Iris pigment epithelial cell (primary cell): ENCODE results near the gene ZNF341.

Experiments
- DNase-seq: peaks from one replicate; pipeline ENCODE4 v3.0.0-alpha.2; 2011; ENCODE audit warnings: low read depth

Gene ZNF341

GRCh38 chr20:33825340-33826269, 93.8 kb downstream of the ZNF341 start:
- DNase-seq = no peak

GRCh38 chr20:33826270-33826897, 94.6 kb downstream of the ZNF341 start:
- no peak for DNase-seq

GRCh38 chr20:33827109-33827508, 95.3 kb downstream of the ZNF341 start:
- no peak for DNase-seq

DNA sequence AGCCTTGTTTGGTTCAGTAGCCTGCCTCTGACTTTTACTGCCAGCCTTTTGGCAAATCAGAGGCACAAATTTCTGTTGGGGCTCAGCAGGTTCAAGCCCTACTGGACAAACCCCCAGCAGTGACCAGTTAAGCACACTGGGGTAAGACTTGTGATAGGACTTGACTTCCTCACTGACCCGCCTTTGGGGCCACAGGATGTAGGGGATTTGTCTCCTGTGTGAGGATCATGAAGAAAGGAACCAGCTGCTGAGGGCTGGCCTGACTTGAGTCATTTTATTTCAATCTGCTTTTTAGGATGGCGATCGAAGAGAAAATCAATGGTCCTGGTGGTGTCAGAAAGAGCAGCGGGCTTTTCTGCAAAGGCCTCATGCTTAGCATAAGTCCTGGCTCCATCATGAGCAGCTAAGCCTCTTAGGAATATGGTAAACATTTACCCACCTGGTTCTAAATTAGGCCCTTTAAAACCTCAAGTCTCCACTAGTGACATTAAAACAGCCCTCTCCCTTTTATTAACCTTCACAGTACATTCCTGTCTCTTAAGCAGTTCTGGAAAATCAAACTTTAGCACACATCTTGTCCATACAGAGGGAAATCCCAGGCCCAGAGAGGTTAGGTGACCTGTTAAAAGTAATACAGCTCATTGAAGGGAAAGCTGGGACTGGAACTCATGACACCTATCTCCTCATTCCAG, 96.0 kb downstream of the ZNF341 start:
- peak; percentile 53 for DNase-seq

GRCh38 chr20:33828326-33828844, 96.6 kb downstream of the ZNF341 start:
- no peak for DNase-seq

DNA sequence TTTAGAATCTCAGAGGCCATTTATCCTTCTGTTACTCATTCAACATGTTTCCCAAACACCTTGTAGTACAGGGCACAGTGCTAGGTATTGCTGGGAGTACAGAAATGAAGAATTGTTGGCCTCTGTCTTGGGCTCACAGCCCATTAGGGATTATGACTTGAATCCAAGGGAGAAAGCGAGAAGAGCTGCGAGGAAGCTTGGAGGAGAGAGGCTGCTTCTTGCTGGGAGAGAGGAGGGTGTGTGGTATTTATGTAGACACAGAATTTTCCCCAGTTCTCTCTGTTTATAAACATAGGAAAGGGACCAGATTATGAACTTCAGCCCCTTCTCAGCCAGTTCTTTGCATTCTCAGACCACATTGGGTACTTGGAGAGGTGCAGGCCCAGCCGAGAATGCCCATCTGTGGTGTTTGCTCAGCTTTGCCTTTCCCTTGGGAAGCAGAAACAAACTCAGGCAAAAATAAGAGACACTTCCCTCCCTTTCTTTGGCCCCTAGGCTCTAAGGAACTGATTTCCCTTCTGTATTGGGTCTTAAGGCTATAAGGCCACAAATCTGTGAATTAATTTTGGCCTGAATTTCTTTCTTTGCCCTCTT, 97.3 kb downstream of the ZNF341 start:
- peak; percentile 26 for DNase-seq

DNA sequence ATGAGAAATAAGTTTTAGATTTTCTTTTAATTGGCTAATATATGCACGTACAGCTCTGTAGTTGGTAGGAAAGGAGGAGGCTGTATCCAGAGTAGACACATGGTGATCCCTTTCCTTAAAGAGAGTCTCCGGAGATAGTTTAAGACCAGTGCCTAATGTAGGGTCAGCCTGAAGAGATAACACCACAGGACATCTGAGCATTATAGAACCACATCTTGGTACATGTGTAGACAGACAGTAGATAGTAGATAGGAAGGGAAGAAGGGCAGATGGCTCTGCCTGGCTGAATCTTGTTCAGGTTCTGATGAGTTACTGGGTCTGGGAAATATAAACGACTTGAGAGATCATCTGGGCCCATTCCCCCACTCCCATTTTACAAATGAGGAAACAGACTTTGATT, 97.8 kb downstream of the ZNF341 start:
- no peak for DNase-seq

DNA sequence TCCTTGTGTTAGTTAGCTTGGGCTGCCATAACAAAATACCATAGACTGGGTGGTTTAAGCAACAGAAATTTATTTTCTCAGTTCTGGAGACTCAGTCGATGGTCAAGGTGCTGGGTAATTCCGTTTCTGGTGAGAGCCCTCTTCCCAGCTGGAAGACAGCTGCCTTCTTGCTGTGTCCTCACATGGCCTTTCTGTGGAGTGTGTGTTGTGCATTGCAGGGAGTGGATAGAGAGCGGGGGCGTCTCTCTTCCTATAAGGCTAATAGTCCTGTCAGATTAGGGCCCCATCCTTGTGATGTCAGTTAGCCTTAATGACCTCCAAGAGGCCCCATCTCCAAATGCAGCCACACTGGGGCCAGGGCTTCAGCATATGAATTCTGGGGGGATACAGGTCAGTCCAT, 98.6 kb downstream of the ZNF341 start:
- no peak for DNase-seq

DNA sequence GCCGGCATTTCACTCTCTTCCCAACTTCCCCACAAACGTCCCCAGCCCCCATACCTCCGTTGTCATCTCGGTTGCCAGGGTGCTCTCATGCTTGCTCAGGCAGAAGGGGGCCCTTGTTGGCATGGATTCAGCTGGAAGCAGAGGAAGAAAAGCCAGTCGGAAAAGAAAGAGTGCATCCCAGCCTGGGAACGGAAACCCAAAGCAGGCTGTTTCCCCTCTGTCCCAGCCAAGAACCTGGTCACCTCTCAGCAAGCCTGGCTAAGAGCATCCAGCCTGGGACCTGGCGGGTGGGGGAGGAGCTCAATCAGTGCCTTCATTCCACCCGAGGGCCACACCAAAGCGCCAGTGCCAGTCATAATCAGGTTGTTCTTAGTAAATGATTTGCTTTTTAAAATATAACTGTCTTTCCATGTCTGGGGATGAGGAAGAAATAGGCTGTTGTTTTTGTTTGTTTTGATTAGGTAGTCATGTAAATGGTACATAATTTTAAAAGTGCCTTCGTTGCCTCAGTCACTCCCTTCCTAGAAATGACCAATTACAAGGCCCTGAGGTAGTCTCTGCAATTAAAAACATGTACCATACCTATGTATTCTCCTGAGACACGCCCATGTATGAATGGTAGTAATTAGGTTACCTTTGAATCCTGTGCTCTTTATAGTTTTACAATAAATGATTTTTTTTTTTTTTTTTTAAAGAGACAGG, 100.5 kb downstream of the ZNF341 start:
- DNase-seq = no peak

DNA sequence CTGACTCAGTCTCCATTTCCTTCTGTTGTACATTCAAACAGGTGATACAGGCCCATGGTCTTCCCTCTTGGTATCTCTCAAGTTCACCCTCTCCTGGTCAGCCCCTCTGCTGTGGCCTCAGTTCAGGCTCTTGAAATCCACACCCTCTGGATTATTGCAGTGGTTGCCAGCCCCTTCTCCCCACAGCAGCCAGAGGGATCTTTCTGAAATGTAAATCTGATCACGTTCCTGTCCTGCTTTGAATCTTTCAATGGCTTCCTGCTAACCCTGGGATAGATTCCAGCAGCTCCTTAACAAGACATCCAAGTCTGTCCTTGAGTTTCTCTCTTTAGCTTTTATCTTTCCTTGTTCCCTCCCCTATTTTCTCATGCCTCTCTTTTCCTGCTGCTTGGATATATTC, 101.5 kb downstream of the ZNF341 start:
- DNase-seq = no peak

DNA sequence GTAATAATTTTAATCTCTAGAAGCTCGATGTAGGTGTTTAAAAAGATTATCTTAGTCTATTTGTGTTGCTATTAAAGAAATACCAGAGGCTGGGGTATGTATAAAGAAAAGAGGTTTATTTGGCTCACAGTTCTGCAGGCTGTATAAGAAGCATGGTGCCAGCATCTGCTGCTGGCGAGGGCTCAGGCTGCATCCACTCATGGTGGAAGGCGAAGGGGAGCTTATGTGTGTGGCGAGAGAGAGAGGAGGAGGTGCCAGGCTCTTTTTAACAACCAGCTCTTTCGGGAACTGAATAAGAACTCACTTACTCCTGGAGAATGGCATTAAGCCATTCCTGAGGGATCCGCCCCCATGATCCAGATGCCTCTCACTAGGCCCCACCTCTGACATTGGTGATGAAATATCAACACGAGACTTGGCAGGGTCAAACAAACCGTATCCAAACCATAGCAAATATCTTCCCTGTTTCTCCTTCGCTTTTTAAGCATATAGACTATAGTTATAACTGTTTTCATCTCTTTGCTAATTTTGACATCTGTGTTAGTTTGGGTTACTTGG, 103.9 kb downstream of the ZNF341 start:
- no peak for DNase-seq

GRCh38 chr20:33836277-33836676, 104.5 kb downstream of the ZNF341 start:
- DNase-seq = no peak

- no peak for DNase-seq
Observed at GRCh38 chr20:33837096-33837830, 105.5 kb downstream of the ZNF341 start.

GRCh38 chr20:33838035-33838864, 106.5 kb downstream of the ZNF341 start:
- no peak for DNase-seq

DNA sequence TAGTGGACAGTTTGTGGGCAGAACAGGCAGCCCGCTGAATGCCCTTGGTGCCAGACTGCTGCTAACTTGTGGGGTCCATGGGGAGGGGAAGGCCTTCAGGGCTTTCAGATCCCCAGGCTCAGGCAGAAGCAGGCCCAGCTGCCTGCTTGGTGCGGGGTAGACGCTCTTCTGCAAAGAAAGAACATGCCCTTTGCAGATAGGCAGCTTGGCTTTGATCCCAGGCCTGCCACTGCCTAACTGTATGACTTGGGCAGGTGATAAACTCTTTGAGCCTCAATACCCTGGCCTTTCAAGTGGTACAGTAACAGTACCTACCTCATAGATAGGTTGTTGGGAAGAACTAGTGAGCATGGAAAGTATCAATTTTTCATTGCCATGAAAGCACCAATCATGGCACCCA, 107.8 kb downstream of the ZNF341 start:
- no peak for DNase-seq

- no peak for DNase-seq
Observed at GRCh38 chr20:33840160-33840559, 108.4 kb downstream of the ZNF341 start.

- no peak for DNase-seq
Observed at GRCh38 chr20:33840759-33841435, 109.1 kb downstream of the ZNF341 start.

- no peak for DNase-seq
Observed at GRCh38 chr20:33841436-33841799, 109.6 kb downstream of the ZNF341 start.
